Right hindlimb (tissue), 1 donor: Measurements from ENCODE around the gene NFYC.

Experiments used
- DNase-seq: peaks from one replicate; pipeline ENCODE4 v3.0.0-alpha.2; 2018

The NFYC gene

GRCh38 chr1:40740039-40740996 is 48.8 kb downstream of the NFYC start:
- DNase-seq: no peak

- DNase-seq: no peak
These were observed 49.7 kb downstream of the NFYC start for GRCh38 chr1:40740997-40741736.

GRCh38 chr1:40742363-40743061 is 51.0 kb downstream of the NFYC start:
- DNase-seq: no peak

DNA sequence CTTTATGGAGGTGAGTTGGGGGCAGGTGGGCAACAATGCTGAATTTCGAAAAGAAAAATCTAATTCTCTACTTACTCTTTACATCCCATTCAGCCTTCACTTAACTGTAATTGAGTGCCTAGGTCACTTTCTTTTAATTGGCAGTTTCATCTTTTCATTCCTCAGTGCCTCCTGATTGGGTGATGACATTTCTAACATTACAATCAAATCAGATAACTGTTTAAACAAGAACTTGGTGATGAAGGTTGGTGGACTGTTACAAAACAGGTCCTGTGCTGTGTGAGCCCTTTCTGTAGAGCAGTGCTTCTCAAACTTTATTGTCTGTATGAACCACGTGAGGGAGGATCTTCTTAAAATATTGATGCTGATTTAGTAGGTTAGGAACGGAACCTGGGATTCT is 51.9 kb downstream of the NFYC start:
- no peak for DNase-seq

DNA sequence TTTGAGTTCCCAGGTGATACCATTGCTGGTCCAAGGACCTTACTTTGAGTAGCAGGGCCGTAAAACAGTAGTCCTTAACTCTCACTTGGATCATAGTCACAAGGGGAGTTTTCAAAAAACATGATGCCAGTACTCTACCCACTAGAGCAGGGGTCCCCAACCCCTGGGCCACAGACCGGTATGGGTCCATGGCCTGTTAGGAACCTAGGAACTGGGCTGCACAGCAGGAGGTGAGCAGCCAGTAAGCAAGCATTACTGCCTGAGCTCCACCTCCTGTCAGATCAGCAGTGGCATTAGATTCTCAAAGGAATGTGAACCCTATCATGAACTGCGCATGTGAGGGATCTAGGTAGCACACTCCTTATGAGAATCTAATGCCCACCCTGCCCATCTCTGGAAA is 52.4 kb downstream of the NFYC start:
- DNase-seq: no peak

DNA sequence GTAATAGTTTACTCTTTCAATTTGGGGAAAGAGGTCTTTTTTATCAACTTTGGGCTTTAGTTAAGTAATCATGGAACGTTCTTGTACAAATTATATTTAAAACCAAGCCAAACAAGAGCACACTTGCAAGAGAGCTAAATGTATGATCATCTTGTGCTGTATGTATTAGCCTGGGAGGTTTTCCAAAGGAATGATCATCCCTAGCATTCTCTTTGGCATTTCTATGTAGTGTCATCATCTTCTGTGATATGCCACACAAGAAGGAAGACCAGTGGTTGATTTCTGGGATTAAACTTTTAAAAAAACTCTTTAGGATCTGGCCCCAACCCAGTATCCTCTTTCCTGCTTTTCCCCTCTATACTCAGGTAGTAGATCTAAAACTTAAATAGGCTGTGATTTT is 53.7 kb downstream of the NFYC start:
- DNase-seq: no peak

- DNase-seq: no peak
These were observed 55.0 kb downstream of the NFYC start for GRCh38 chr1:40746344-40747090.

- no peak for DNase-seq
These were observed 57.6 kb downstream of the NFYC start for GRCh38 chr1:40748841-40749718.

DNA sequence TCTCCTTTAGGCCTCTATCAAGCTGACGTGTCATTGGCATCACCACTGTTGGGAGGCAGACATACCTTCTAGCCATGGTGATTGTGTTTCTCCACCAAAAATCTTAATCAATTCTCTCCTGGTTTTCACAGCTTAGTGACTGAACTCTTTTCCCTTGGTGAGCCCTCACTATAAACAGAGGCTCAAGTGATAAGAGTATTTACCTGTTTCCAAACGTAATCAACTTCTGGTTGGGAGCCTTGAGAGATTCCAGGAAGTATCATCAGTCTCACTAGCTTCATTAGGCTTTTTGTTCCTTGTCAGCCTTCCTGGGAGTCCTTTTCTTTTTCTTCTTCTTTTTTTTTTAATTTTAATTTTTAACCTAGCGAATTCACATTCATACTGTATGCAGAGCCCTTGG is 58.3 kb downstream of the NFYC start:
- DNase-seq: no peak

GRCh38 chr1:40750451-40750908 is 59.0 kb downstream of the NFYC start:
- no peak for DNase-seq

- no peak for DNase-seq
These were observed 60.3 kb downstream of the NFYC start for GRCh38 chr1:40751802-40752201.

DNA sequence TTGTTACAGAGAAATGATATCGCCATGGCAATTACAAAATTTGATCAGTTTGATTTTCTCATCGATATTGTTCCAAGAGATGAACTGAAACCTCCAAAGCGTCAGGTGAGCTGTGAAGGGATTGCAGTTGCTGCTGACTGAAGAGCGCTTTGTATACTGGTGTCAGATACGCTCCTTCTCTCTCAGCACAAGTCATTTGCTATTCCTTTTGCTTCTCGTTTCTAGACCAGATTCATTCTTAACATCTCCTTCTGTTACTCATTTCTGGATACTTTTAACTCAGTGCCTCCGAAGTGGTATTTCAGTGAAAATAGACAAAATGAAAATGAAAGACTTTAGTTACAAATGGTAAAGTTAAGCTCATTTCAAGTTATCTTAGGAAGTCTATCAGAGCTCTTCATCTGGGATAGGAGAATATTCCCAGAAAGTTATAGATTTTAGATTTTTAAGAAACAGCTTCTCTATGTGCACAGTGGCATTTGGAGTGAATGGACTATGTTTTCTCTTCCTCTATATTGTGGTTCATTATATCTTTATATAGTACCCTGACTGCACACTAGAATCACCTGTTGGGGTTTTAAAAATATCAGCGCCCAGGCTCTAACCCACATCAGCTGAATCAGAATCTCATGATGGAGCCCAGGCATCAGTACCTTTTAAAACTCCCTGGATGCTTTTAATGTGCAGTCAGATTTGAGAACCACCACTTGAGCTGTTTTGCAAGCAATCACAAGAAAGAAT is 61.8 kb downstream of the NFYC start:
- no peak for DNase-seq

DNA sequence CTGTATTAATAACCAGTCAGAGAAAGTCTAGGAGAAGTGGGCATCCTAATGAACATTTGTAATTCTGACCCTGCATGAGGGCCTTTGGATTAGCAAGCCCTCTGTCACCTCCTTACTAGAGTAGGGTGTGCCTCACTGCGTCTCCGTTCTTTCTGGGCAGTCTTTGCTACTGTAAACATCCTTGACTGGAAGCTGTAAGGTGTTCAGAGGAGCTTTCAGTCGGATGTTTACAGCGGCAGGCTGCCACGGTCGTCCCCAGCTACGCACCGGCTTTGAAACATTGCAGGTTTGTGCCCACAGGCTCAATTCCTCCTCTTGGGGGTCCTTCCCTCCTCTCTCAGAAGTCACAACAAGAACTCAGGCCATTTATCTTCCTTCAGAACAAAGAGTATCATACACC is 62.7 kb downstream of the NFYC start:
- no peak for DNase-seq

- DNase-seq: no peak
These were observed 63.6 kb downstream of the NFYC start for GRCh38 chr1:40755067-40755466.

- no peak for DNase-seq
These were observed 65.0 kb downstream of the NFYC start for GRCh38 chr1:40756523-40756922.

- DNase-seq: no peak
These were observed 65.6 kb downstream of the NFYC start for GRCh38 chr1:40757084-40757483.

DNA sequence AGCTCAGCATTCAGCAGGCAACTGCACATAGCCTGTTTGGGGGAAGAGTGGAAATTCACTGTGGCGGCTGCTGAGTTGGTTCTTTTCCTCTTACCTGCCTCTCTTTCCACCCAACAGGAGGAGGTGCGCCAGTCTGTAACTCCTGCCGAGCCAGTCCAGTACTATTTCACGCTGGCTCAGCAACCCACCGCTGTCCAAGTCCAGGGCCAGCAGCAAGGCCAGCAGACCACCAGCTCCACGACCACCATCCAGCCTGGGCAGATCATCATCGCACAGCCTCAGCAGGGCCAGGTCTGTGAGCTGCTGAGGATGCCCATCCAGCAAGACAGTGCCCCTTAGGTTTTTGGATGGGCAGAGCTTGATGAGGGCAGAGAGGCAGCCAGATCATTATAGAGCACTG is 66.5 kb downstream of the NFYC start:
- DNase-seq: no peak

- no peak for DNase-seq
These were observed 67.3 kb downstream of the NFYC start for GRCh38 chr1:40758578-40759343.

DNA sequence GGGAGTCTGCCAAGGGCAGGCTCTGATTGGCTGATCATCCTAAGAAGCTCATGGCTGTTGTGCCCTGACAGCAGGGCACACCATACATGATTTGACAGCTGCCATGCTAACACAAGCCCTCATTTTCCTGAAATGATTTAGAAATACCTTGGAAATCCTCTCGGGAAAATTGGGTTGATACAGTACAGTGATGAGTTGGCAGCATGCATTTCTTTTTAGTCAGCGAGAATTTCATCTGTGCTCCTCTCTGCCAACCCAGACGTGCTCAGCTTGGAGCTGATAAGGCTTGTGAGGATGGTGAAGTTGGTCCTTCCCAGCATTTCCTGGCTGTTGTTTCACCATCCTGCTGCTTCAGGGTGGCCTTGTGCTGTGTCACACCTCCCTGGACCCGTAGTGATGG is 69.5 kb downstream of the NFYC start:
- no peak for DNase-seq
